ENCODE measurements around the gene NPEPPS. TPM values are rescaled to one million over a fixed set of nuclear protein-coding genes. Genes with fewer than 3 reads are reported as not detected.

Gene NPEPPS
- total and polyA plus RNA-seq, 2 of the 8 experiments (the other 6 are each of a cell fraction or from before 2014, with no cell fraction given), result 53.6 to 118 TPM

DNA sequence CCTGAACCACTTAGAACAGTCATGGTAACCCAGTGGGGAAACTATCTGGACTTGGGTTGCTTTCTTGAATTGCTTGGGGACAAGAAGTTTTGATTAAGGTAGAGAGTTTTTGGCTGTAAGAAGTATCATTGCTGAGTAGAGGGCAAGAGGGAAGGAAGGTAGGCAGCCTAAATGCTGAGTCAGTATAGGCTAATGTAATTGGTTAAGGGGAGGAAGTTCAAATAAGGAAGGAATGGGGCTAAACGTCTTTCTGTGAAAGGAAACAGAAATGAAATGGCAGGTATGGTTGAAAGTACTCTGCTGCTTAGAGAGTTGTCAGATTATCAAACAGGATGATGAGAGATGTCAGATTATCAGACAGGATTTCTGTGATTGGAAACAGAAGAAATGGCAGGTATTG lies 139.2 kb downstream of the NPEPPS start:
- Histone ChIP-seq H4K8ac (ENCODE audit: extremely low read depth, insufficient read depth, low read length) (no peak overlapping the region), H3K9ac (replicated peaks in 1 of 4; ENCODE audit: extremely low read depth in 1 of 4, low read depth in 3 of 4, low read length in 3 of 4) (no peak overlapping the region), H3K4me3 (ENCODE audit: extremely low read depth in 1 of 4, insufficient read depth in 2 of 4, low read depth in 3 of 4, low read length in 4 of 4) (no peak overlapping the region), H4K20me1 (replicated peaks in 1 of 2; ENCODE audit: control insufficient read depth in 1 of 2, insufficient read depth in 2 of 2, low read length in 2 of 2) (peaks cover 3 to 17% of the 10 kb centered on the region in 2 experiments), H4K91ac (replicated peaks; ENCODE audit: insufficient read length, low read length) (no peak overlapping the region), H2BK20ac (ENCODE audit: low read length) (no peak overlapping the region), H3K14ac (ENCODE audit: insufficient read length) (no peak overlapping the region), H3K23ac (ENCODE audit: insufficient read length) (no peak overlapping the region), H4K5ac (ENCODE audit: insufficient read length, low read depth, low read length) (no peak overlapping the region), H3K36me3 (ENCODE audit: control insufficient read depth in 2 of 4, insufficient read depth in 4 of 4, low read length in 3 of 4) (peaks cover 67 to 96% (median 90%) of the 10 kb centered on the region in 4 experiments), H3K79me1 (ENCODE audit: low read depth, low read length) (no peaks in the 10 kb centered on the region), H3K79me2 (ENCODE audit: control insufficient read depth in 1 of 2, insufficient read depth in 2 of 2, low read length in 2 of 2) (peaks cover 0 to 20% of the 10 kb centered on the region in 2 experiments; a peak in 2 of 4 replicates), H3K27me3 (replicated peaks in 1 of 4; ENCODE audit: control insufficient read depth in 3 of 4, extremely low read depth in 1 of 4, insufficient read depth in 3 of 4, low read length in 3 of 4) (no peaks in the 10 kb centered on the region), H2BK15ac (ENCODE audit: low read length) (no peak overlapping the region), H3K56ac (replicated peaks; ENCODE audit: insufficient read length, low read depth, low read length) (no peak overlapping the region), H3K27ac (ENCODE audit: low read depth, low read length) (no peak overlapping the region), H3K23me2 (ENCODE audit: low read depth, low read length) (no peaks in the 10 kb centered on the region), H3K4ac (replicated peaks; ENCODE audit: insufficient read length, low read depth, low read length) (no peak overlapping the region), H2AFZ (ENCODE audit: low read length) (no peak overlapping the region), H3K4me2 (ENCODE audit: insufficient read depth in 1 of 2, low read depth in 2 of 2, low read length in 2 of 2) (no peak overlapping the region), H3K9me3 (ENCODE audit: insufficient read depth in 2 of 2, low read depth in 1 of 2, low read length in 1 of 2) (no peaks in the 10 kb centered on the region), H2AK5ac (ENCODE audit: low read depth, low read length) (no peak overlapping the region), H2BK5ac (ENCODE audit: low read depth, low read length) (no peak overlapping the region), H2BK120ac (replicated peaks; ENCODE audit: low read depth, low read length) (no peak overlapping the region), H3K18ac (ENCODE audit: extremely low read depth, low read length) (no peak overlapping the region), H2BK12ac (ENCODE audit: low read depth, low read length) (no peak overlapping the region), H3K4me1 (replicated peaks in 1 of 4; ENCODE audit: control insufficient read depth in 3 of 4, insufficient read depth in 4 of 4, low read length in 3 of 4) (peaks cover 0 to 3% (median 3%) of the 10 kb centered on the region in 4 experiments; a peak in 2 of 7 replicates)
- 88% methylated on average over 1 of the region's 1 CpG; no CpG with 5 or more reads in 1 of the 2 experiments for WGBS, 2 experiments (ENCODE audit: extremely low coverage in 1 of 2, insufficient coverage in 1 of 2, insufficient read length in 1 of 2, insufficient replicate concordance in 2 of 2, low coverage in 1 of 2, low lambda C conversion rate in 2 of 2, missing lambda C conversion rate in 1 of 2)
- ChIA-PET POLR2A (ENCODE audit: partially characterized antibody) (interaction anchor here (0.8 to 46.3 kb wide), 3 partner anchors 4 to 51 kb away, joined by 3 to 1575 read pairs (median 1575); partner anchors contain the start of genes KPNB1 and TBKBP1), CTCF (ENCODE audit: partially characterized antibody) (interaction anchor here (1.1 kb wide), 2 partner anchors 16 to 71 kb away, joined by 3 to 7 read pairs; no protein-coding TSS in a partner anchor)
- DNase-seq (ENCODE audit: low read depth in 1 of 2, low spot score in 2 of 2) (no peak), FAIRE-seq (no peak)
- TF ChIP-seq KDM5A (IDR thresholded peaks at IDR 0.05; ENCODE audit: low read length), result no peak
- TF ChIP-seq, protein P1, sequence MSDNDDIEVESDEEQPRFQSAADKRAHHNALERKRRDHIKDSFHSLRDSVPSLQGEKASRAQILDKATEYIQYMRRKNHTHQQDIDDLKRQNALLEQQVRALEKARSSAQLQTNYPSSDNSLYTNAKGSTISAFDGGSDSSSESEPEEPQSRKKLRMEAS (IDR thresholded peaks at IDR 0.05), result no peak
- TF ChIP-seq, protein P2, sequence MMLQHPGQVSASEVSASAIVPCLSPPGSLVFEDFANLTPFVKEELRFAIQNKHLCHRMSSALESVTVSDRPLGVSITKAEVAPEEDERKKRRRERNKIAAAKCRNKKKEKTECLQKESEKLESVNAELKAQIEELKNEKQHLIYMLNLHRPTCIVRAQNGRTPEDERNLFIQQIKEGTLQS (IDR thresholded peaks at IDR 0.05; ENCODE audit: insufficient read depth, low read depth, low read length), result no peak
- TF ChIP-seq CREB1 (IDR thresholded peaks at IDR 0.05), result no peak

Measured in H1 (cell line).